Neural cell (in vitro differentiated cells): Measurements from ENCODE around the gene ICA1L. TPM values are rescaled to one million over a fixed set of nuclear protein-coding genes. Genes with fewer than 3 reads are reported as not detected.

ENCODE experiments used
- H2AFZ ChIP-seq: fragments of 200-600, 300-800 bp; sonication (generic), shearing (Covaris generic); 2 replicates; pipeline ENCODE4 v1.6.0; 2014; ENCODE audit warnings: low read depth, mild to moderate bottlenecking, antibody characterized with exemption, low read length, moderate library complexity
- H3F3A ChIP-seq: fragments of 200-600 bp; shearing (Covaris generic); 2 replicates; pipeline ENCODE4 v1.6.1; 2016; ENCODE audit warnings: mild to moderate bottlenecking, moderate library complexity, mixed read lengths, antibody characterized with exemption, low read length; ENCODE audit not compliant: insufficient read depth, poor library complexity, severe bottlenecking
- H3K27ac ChIP-seq: fragments of 200-600, 300-800 bp; sonication (generic), shearing (Covaris generic); 2 replicates; pipeline ENCODE4 v1.5.1; 2014; ENCODE audit warnings: mild to moderate bottlenecking, low read length, moderate library complexity
- H3K27me3 ChIP-seq: fragments of 300-800, 200-600 bp; sonication (generic), shearing (Covaris generic); 2 replicates; pipeline ENCODE4 v1.6.0; 2014; ENCODE audit warnings: mild to moderate bottlenecking, low read depth, low read length, moderate library complexity; ENCODE audit not compliant: insufficient read depth
- H3K36me3 ChIP-seq: fragments of 300-800, 200-600 bp; sonication (generic), shearing (Covaris generic); 2 replicates; pipeline ENCODE4 v1.5.1; 2014; ENCODE audit warnings: mild to moderate bottlenecking, antibody characterized with exemption, low read length, moderate library complexity; ENCODE audit not compliant: insufficient read depth
- H3K4me2 ChIP-seq: fragments of 300-800, 200-600 bp; sonication (generic), shearing (Covaris generic); 2 replicates; pipeline ENCODE4 v1.6.0; 2014; ENCODE audit warnings: mild to moderate bottlenecking, low read length
- H3K4me3 ChIP-seq: fragments of 300-800, 200-600 bp; sonication (generic), shearing (Covaris generic); 2 replicates; pipeline ENCODE4 v1.5.1; 2014; ENCODE audit warnings: mild to moderate bottlenecking, low read length, moderate library complexity
- H3K79me2 ChIP-seq: fragments of 200-600 bp; shearing (Covaris generic); replicated peaks from 2 replicates; pipeline ENCODE4 v1.6.0; 2014; ENCODE audit warnings: mild to moderate bottlenecking, low read length, moderate library complexity; ENCODE audit not compliant: insufficient read depth
- H3K9ac ChIP-seq: fragments of 300-800, 200-600 bp; sonication (generic), shearing (Covaris generic); 2 replicates; pipeline ENCODE4 v1.6.1; 2016; ENCODE audit warnings: mild to moderate bottlenecking, low read length, mixed read lengths
- H3K9me2 ChIP-seq: fragments of 200-600 bp; shearing (Covaris generic); 2 replicates; pipeline ENCODE4 v1.6.1; 2016; ENCODE audit warnings: mild to moderate bottlenecking, low read length, mixed read lengths; ENCODE audit not compliant: insufficient read depth
- H3K9me3 ChIP-seq: fragments of 200-600, 300-800 bp; sonication (generic), shearing (Covaris generic); 2 replicates; pipeline ENCODE4 v1.6.1; 2016; ENCODE audit warnings: mild to moderate bottlenecking, mixed run types, low read length, moderate library complexity, mixed read lengths
- H4K20me1 ChIP-seq: fragments of 200-600 bp; shearing (Covaris generic); 2 replicates; pipeline ENCODE4 v1.6.1; 2016; ENCODE audit warnings: mild to moderate bottlenecking, mixed run types; ENCODE audit not compliant: insufficient read depth
- CTCF ChIP-seq: fragments of 450-650 bp; IDR thresholded peaks from 2 replicates; pipeline ENCODE4 v1.5.1; 2014; ENCODE audit warnings: antibody characterized with exemption, mild to moderate bottlenecking, moderate library complexity; ENCODE audit not compliant: poor library complexity, severe bottlenecking
- EP300 ChIP-seq: fragments of 450-650 bp; conservative IDR thresholded peaks from 2 replicates; pipeline ENCODE4 v1.6.1; 2014; ENCODE audit warnings: antibody characterized with exemption, mild to moderate bottlenecking, moderate library complexity; ENCODE audit not compliant: poor library complexity, severe bottlenecking
- EZH2 ChIP-seq: fragments of 200-600, 300-800 bp; shearing (Covaris generic), sonication (generic); IDR thresholded peaks from 2 replicates; pipeline ENCODE4 v1.6.1; 2014; ENCODE audit warnings: antibody characterized with exemption, low read length, borderline replicate concordance, mild to moderate bottlenecking; ENCODE audit not compliant: insufficient read depth, poor library complexity, severe bottlenecking
- MXI1 ChIP-seq: fragments of 450-650 bp; conservative IDR thresholded peaks from 2 replicates; pipeline ENCODE4 v1.6.1; 2014; ENCODE audit warnings: antibody characterized with exemption, mild to moderate bottlenecking; ENCODE audit not compliant: poor library complexity, severe bottlenecking
- POLR2AphosphoS5 ChIP-seq: IDR thresholded peaks from 2 replicates; pipeline ENCODE4 v1.6.1; 2012
- RAD21 ChIP-seq: fragments of 450-650 bp; conservative IDR thresholded peaks from 2 replicates; pipeline ENCODE4 v1.6.1; 2014; ENCODE audit warnings: antibody characterized with exemption, mild to moderate bottlenecking, moderate library complexity
- SMC3 ChIP-seq: fragments of 450-650 bp; conservative IDR thresholded peaks from 2 replicates; pipeline ENCODE4 v1.6.1; 2014; ENCODE audit warnings: antibody characterized with exemption, mild to moderate bottlenecking, moderate library complexity; ENCODE audit not compliant: poor library complexity
- TAF1 ChIP-seq: IDR thresholded peaks from 2 replicates; pipeline ENCODE4 v1.6.1; 2012; ENCODE audit warnings: low read depth
- polyA plus RNA-seq: library from polyadenylated mRNA; depleted of rRNA; stranded (reverse); fragments of >200 nt; gene quantifications from 2 replicates; pipeline ENCODE4 v1.2.3, GENCODE V29; 2014
- TF ChIP-seq, protein P1 (sequence below): IDR thresholded peaks from 2 replicates; pipeline ENCODE4 v1.6.1; 2012; ENCODE audit warnings: borderline replicate concordance

The ICA1L gene
- polyA plus RNA-seq, 1 donor from 2014 or later, result 61.4 TPM

GRCh38 chr2:202842690-202843089 is 28.9 kb downstream of the ICA1L start:
- TF ChIP-seq MXI1 (no peak), POLR2AphosphoS5 (no peak), CTCF (no peak), RAD21 (no peak), TAF1 (no peak), EZH2 (no peak), SMC3 (no peak), EP300 (no peak)
- TF ChIP-seq, protein P1, sequence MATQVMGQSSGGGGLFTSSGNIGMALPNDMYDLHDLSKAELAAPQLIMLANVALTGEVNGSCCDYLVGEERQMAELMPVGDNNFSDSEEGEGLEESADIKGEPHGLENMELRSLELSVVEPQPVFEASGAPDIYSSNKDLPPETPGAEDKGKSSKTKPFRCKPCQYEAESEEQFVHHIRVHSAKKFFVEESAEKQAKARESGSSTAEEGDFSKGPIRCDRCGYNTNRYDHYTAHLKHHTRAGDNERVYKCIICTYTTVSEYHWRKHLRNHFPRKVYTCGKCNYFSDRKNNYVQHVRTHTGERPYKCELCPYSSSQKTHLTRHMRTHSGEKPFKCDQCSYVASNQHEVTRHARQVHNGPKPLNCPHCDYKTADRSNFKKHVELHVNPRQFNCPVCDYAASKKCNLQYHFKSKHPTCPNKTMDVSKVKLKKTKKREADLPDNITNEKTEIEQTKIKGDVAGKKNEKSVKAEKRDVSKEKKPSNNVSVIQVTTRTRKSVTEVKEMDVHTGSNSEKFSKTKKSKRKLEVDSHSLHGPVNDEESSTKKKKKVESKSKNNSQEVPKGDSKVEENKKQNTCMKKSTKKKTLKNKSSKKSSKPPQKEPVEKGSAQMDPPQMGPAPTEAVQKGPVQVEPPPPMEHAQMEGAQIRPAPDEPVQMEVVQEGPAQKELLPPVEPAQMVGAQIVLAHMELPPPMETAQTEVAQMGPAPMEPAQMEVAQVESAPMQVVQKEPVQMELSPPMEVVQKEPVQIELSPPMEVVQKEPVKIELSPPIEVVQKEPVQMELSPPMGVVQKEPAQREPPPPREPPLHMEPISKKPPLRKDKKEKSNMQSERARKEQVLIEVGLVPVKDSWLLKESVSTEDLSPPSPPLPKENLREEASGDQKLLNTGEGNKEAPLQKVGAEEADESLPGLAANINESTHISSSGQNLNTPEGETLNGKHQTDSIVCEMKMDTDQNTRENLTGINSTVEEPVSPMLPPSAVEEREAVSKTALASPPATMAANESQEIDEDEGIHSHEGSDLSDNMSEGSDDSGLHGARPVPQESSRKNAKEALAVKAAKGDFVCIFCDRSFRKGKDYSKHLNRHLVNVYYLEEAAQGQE, result no peak
- no peak overlapping the region for H3K27ac ChIP-seq
- no peaks in the 10 kb centered on the region for H3K27me3 ChIP-seq
- no peak overlapping the region for H3K4me2 ChIP-seq
- no peak overlapping the region for H3K4me3 ChIP-seq
- H3K36me3 ChIP-seq, result no peaks in the 10 kb centered on the region
- peaks cover 7% of the 10 kb centered on the region for H3K9me3 ChIP-seq
- no peaks in the 10 kb centered on the region for H3K79me2 ChIP-seq
- no peaks in the 10 kb centered on the region for H4K20me1 ChIP-seq
- no peak overlapping the region for H2AFZ ChIP-seq
- H3F3A ChIP-seq, result no peaks in the 10 kb centered on the region
- no peaks in the 10 kb centered on the region for H3K9me2 ChIP-seq
- no peak overlapping the region for H3K9ac ChIP-seq

DNA sequence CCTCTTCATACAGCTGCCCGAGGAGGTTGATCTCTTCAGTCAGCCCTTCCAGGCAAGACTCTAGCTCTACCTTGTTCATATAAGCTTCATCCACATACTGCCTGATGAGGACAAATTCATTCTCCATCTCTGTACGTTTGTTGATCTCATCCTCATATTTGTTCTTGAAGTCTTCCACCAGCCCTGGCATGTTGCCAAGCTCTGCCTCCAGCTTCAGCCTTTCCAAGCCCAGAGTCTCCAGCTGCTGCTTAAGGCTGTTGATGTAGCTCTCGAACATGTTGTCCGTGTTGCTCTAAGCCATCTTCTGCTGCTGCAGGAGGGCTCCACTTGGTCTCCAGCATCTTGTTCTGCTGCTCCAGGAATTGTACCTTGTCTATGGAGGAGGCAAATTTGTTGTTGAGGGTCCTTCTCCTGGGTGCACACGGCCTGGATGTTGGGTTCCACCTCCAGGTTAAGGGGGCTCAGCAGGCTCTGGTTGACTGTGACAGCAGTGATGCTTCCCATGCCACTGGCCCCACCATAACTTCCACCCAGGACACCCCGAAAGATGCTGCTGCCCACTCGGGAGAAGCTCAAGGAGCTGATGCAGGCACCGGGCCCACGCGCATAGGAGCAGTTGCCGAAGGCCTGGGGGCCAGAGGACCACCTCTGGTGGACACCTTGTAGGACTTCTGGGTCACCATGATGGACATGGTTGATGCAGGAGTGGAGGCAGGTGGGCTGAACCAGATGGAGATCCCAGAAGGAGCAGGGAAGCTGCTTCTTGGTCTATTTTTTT is 30.3 kb downstream of the ICA1L start:
- no peak overlapping the region for H2AFZ ChIP-seq
- TF ChIP-seq EZH2, result no peak
- no peak for TF ChIP-seq TAF1
- TF ChIP-seq, protein P1, result no peak

More for the DNA sequence above, 30.3 kb downstream of the ICA1L start:
- Histone ChIP-seq H3K27me3 (no peaks in the 10 kb centered on the region), H3F3A (no peaks in the 10 kb centered on the region), H4K20me1 (no peaks in the 10 kb centered on the region), H3K9ac (no peak overlapping the region), H3K9me2 (no peaks in the 10 kb centered on the region), H3K27ac (no peak overlapping the region), H3K79me2 (no peaks in the 10 kb centered on the region), H3K9me3 (peaks cover 7% of the 10 kb centered on the region), H3K4me2 (no peak overlapping the region), H3K36me3 (no peaks in the 10 kb centered on the region), H3K4me3 (no peak overlapping the region)
